ENCODE results near the gene MMEL1. TPM values are rescaled to one million over a fixed set of nuclear protein-coding genes. Genes with fewer than 3 reads are reported as not detected.

The MMEL1 gene
- total RNA-seq, 1 experiment from 2014 or later: not detected

- H3K27me3 Mint-ChIP-seq (ENCODE audit: insufficient read depth, unreplicated experiment): no peaks in the 10 kb centered on the region
- ChIA-PET POLR2A (no interaction called here), CTCF (interaction anchor here (0.6 kb wide), 1 partner anchor 371 kb away, joined by 3 read pairs; no protein-coding TSS in a partner anchor)
- peaks cover 9% of the 10 kb centered on the region for H3K9me3 Mint-ChIP-seq (ENCODE audit: unreplicated experiment)
- peaks cover 6% of the 10 kb centered on the region for H3K4me1 Mint-ChIP-seq (ENCODE audit: insufficient read depth, unreplicated experiment)
- intact Hi-C loops (cut with micrococcal nuclease): loop anchor here (2.0 kb wide), 1 partner anchor 57 kb away; the partner anchor contains the start of gene PRXL2B
- peak overlapping the region; percentile 69 for H3K4me3 Mint-ChIP-seq (ENCODE audit: unreplicated experiment)
- BruUV-seq (replicated peaks): no TSS peak
- TF ChIP-seq CTCF (IDR thresholded peaks at IDR 0.05; ENCODE audit: unreplicated experiment): no peak
- H3K36me3 Mint-ChIP-seq (ENCODE audit: insufficient read depth, unreplicated experiment): no peaks in the 10 kb centered on the region
- no peak for DNase-seq (ENCODE audit: unreplicated experiment)
- peak overlapping the region; percentile 12 for H3K27ac Mint-ChIP-seq (ENCODE audit: low read depth, unreplicated experiment)
Observed at GRCh38 chr1:2643414-2644077, 10.7 kb upstream of the MMEL1 start.

- ChIA-PET CTCF (no interaction called here), POLR2A (no interaction called here)
- no peaks in the 10 kb centered on the region for H3K36me3 Mint-ChIP-seq (ENCODE audit: insufficient read depth, unreplicated experiment)
- TF ChIP-seq CTCF (IDR thresholded peaks at IDR 0.05; ENCODE audit: unreplicated experiment): no peak
- intact Hi-C loops (cut with micrococcal nuclease): loop anchor here (2.0 kb wide), 1 partner anchor 56 kb away; the partner anchor contains the start of gene PRXL2B
- peak; percentile 87 for DNase-seq (ENCODE audit: unreplicated experiment)
- H3K27me3 Mint-ChIP-seq (ENCODE audit: insufficient read depth, unreplicated experiment): no peaks in the 10 kb centered on the region
- peak overlapping the region; percentile 80 for H3K27ac Mint-ChIP-seq (ENCODE audit: low read depth, unreplicated experiment)
- H3K4me3 Mint-ChIP-seq (ENCODE audit: unreplicated experiment): peak overlapping the region; percentile 88
- peaks cover 9% of the 10 kb centered on the region for H3K9me3 Mint-ChIP-seq (ENCODE audit: unreplicated experiment)
- no TSS peak for BruUV-seq (replicated peaks)
- H3K4me1 Mint-ChIP-seq (ENCODE audit: insufficient read depth, unreplicated experiment): peaks cover 6% of the 10 kb centered on the region
Observed at GRCh38 chr1:2642560-2643413, 10.0 kb upstream of the MMEL1 start.

DNA sequence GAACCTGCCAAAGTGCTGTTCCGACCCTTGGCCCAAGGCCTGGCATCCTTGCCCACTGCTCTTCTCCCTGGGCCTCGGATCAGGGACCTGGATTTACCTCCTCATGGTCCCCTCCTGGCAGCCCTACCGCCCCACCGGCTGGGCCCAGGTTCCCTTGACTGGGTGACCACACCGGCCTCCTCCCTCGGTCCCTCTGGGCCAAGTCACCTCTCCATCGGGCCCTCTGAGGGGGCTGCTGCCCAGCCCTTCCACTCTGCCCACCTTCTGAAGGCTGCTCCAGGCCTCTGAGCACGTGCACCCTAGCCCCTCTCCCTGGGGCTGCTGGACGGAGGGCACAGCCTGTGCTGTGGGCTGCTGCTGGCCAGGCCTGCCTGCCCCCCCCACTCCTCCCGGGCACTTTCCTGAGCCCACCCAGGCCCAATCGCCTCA, 9.3 kb upstream of the MMEL1 start:
- H3K27ac Mint-ChIP-seq (ENCODE audit: low read depth, unreplicated experiment): peak overlapping the region; percentile 80
- no peak for DNase-seq (ENCODE audit: unreplicated experiment)
- CTCF ChIA-PET: no interaction called here
- peaks cover 6% of the 10 kb centered on the region for H3K4me1 Mint-ChIP-seq (ENCODE audit: insufficient read depth, unreplicated experiment)
- TF ChIP-seq CTCF (IDR thresholded peaks at IDR 0.05; ENCODE audit: unreplicated experiment): no peak
- no peaks in the 10 kb centered on the region for H3K27me3 Mint-ChIP-seq (ENCODE audit: insufficient read depth, unreplicated experiment)
- no peaks in the 10 kb centered on the region for H3K36me3 Mint-ChIP-seq (ENCODE audit: insufficient read depth, unreplicated experiment)
- POLR2A ChIA-PET: no interaction called here
- intact Hi-C loops (cut with micrococcal nuclease): loop anchor here (2.0 kb wide), 1 partner anchor 55 kb away; the partner anchor contains the start of gene PRXL2B
- H3K4me3 Mint-ChIP-seq (ENCODE audit: unreplicated experiment): peak overlapping the region; percentile 88
- peaks cover 9% of the 10 kb centered on the region for H3K9me3 Mint-ChIP-seq (ENCODE audit: unreplicated experiment)
- BruUV-seq (replicated peaks): no TSS peak
